Brain microvascular endothelial cell (primary cell): ENCODE results near the gene TMOD1.
"Not testable (repeated sequence)": the region's sequence is repeated elsewhere in the genome, so short reads cannot be mapped to it uniquely, and the experiment has no call there.

Source experiments
- DNase-seq: peaks from one replicate; pipeline ENCODE4 v3.0.0-alpha.2; 2020
- H3K27ac ChIP-seq: fragments of 250-450 bp; sonication (Bioruptor Pico); 2 replicates; pipeline ENCODE4 v1.5.1; 2020; ENCODE audit warnings: mild to moderate bottlenecking, moderate library complexity
- H3K27me3 ChIP-seq: fragments of 250-450 bp; sonication (Bioruptor Pico); replicated peaks from 2 replicates; pipeline ENCODE4 v1.5.1; 2020; ENCODE audit warnings: mild to moderate bottlenecking
- H3K36me3 ChIP-seq: fragments of 250-450 bp; sonication (Bioruptor Pico); replicated peaks from 2 replicates; pipeline ENCODE4 v1.5.1; 2020; ENCODE audit warnings: mild to moderate bottlenecking
- H3K4me3 ChIP-seq: 2 replicates; pipeline ENCODE4 v1.5.1; 2011; ENCODE audit warnings: low read depth, mild to moderate bottlenecking, control low read depth, low read length, moderate library complexity
- CTCF ChIP-seq: IDR thresholded peaks from 2 replicates; pipeline ENCODE4 v1.5.1; 2011; ENCODE audit warnings: low read depth, mild to moderate bottlenecking, moderate library complexity, low read length, control low read depth, inconsistent platforms; ENCODE audit errors: missing control alignments
- in situ Hi-C: cut with HindIII; loops from 2 replicates; pipeline ENCODE4 v1.10.0; 2017; ENCODE audit warnings: low sequenced_read_pairs, low pct_ligation_motif_present

The TMOD1 gene

DNA sequence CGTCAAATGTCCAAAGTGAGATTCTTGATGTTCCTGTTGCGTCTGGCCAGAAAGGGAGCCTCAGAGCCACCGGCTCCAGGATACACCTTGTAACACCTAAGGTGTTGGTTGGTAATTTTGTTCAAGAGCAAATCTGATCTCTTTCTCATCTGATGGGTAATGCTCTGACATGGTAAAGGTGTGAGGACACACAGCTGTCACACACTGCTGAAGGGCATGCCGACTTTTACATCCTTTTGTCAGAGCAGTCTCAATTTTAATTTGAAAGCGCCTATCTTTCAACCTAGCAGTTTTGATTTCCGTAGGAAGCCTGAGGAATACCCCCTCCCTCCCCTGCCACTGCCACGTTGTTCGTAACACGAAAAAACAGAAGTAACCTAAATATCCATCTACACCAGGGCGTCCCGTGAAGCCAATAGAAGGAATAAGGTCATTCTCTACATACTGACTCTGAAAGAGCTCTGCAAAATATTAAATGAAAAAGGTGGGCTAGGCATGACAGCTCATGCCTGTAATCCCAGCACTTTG lies 74.3 kb downstream of the TMOD1 start:
- Histone ChIP-seq H3K36me3 (no peaks in the 10 kb centered on the region), H3K27ac (no peak overlapping the region), H3K27me3 (no peaks in the 10 kb centered on the region), H3K4me3 (no peak overlapping the region)
- no peak for TF ChIP-seq CTCF
- DNase-seq, result no peak
- in situ Hi-C loops, result no loop called here

- Histone ChIP-seq H3K36me3 (no peaks in the 10 kb centered on the region), H3K4me3 (no peak overlapping the region), H3K27ac (no peak overlapping the region), H3K27me3 (no peaks in the 10 kb centered on the region)
- no peak for TF ChIP-seq CTCF
- DNase-seq, result no peak
- in situ Hi-C loops, result no loop called here
Observed at GRCh38 chr9:97577051-97577450, 75.6 kb downstream of the TMOD1 start.

DNA sequence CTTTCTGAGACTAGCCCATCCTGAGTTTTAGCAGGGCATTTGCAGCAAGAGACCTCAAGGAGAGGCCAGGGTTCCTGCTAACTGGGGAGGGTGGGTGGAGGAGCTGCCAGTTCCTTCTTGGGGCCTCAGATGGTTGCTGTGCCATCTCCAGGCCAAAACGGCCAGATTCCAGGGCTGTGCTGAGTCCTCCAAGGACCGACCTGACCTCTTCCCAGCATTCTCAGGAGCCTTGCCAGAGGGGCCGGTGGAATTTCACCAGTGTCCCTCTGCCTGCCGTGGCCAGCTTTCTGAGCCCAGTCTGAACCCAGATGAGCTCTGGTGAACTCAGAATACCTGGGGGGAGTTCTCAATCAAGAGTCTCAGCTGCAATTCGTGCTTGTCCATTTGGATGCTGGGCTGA lies 77.4 kb downstream of the TMOD1 start:
- no peak for TF ChIP-seq CTCF
- DNase-seq, result no peak
- in situ Hi-C loops, result no loop called here
- Histone ChIP-seq H3K27me3 (no peaks in the 10 kb centered on the region), H3K36me3 (no peaks in the 10 kb centered on the region), H3K4me3 (no peak overlapping the region), H3K27ac (no peak overlapping the region)

DNA sequence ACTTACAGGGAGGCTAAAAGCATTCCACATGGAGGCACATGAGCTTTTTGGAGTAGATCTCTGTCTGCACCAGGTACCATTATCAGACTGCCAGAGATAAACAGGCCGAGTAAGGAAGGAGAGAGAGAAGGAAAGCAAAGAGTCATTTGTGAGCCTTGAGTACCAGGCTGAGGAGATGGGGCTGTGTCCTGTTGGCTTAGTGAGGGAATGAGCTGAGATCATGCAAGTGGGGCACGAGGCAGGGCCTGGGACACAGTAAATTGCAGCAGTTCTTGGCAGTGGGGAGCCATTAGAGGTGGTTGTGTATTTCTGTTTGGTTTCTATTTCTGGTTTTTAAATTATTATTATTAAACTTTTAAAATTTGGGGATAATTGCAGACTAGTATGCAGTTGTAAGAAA lies 78.4 kb downstream of the TMOD1 start:
- DNase-seq, result no peak
- no peaks in the 10 kb centered on the region for H3K36me3 ChIP-seq
- no peak overlapping the region for H3K27ac ChIP-seq
- in situ Hi-C loops, result no loop called here
- no peak for TF ChIP-seq CTCF
- H3K27me3 ChIP-seq, result no peaks in the 10 kb centered on the region
- no peak overlapping the region for H3K4me3 ChIP-seq

GRCh38 chr9:97581590-97581989 lies 80.1 kb downstream of the TMOD1 start:
- H3K36me3 ChIP-seq, DNase-seq, H3K27me3 ChIP-seq, in situ Hi-C loops, H3K4me3 ChIP-seq, H3K27ac ChIP-seq: not testable (repeated sequence)

DNA sequence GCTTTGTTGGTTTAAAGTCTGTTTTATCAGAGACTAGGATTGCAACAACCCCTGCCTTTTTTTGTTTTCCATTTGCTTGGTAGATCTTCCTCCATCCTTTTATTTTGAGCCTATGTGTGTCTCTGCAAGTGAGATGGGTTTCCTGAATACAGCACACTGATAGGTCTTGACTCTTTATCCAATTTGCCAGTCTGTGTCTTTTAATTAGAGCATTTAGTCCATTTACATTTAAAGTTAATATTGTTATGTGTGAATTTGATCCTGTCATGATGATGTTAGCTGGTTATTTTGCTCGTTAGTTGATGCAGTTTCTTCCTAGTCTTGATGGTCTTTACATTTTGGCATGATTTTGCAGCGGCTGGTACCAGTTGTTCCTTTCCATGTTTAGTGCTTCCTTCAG lies 83.3 kb downstream of the TMOD1 start:
- in situ Hi-C loops, H3K36me3 ChIP-seq, H3K27me3 ChIP-seq, DNase-seq, H3K4me3 ChIP-seq, H3K27ac ChIP-seq: not testable (repeated sequence)

DNA sequence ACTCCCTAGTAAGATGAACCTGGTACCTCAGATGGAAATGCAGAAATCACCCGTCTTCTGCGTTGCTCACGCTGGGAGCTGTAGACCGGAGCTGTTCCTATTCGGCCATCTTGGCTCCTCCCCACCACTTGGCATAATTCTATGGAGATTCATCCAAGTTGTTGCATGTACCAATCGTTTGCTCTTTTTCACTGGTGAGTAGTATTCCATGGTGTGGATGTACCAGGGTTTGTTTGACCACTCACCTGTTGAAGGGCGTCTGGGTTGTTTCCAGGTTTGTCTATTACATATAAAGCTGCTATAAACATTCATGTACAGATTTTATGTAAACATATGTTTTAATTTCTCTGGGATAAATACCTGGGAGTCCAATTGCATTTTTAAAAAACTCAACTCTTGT lies 85.4 kb downstream of the TMOD1 start:
- H3K27me3 ChIP-seq, in situ Hi-C loops, H3K36me3 ChIP-seq, H3K27ac ChIP-seq, H3K4me3 ChIP-seq, DNase-seq: not testable (repeated sequence)
